K562 (cell line): ENCODE results near the gene ATP9B. TPM values are rescaled to one million over a fixed set of nuclear protein-coding genes. Genes with fewer than 3 reads are reported as not detected.

Experiments
- ATAC-seq: fragments of 200-7000 bp; cut with Tn5 transposase; 3 replicates; pipeline ENCODE4 v1.9.1; 2020; ENCODE audit warnings: moderate library complexity
- BruUV-seq: library from RNA; stranded (reverse); fragments of 400-500 nt; replicated peaks from 2 replicates; lab custom pipeline; 2021; lab: Mats Ljungman, UMichigan
- CTCF ChIA-PET: fragments of 300-600 bp; formaldehyde crosslinking; extraction: SDS; loops from one replicate; lab custom pipeline; 2021; ENCODE audit warnings: low intra/inter-chr PET ratio; lab: Yijun Ruan, JAX
- POLR2A ChIA-PET: fragments of 300-600, 350-650 bp; sonication (Branson Sonifier 250); formaldehyde crosslinking; extraction: SDS; loops from one replicate; lab custom pipeline; 2021; ENCODE audit warnings: antibody characterized with exemption, inconsistent platforms; lab: Yijun Ruan, JAX
- DNase-seq, 4 experiments: peaks; one replicate each; pipeline versions ENCODE4 v3.0.0 to v3.0.0-alpha.2; 2011 to 2018; ENCODE audit warnings: low spot score in 3 of 4, mixed read lengths in 3 of 4; ENCODE audit errors: extremely low read depth in 1 of 4
- FAIRE-seq: peaks from 2 replicates; lab custom pipeline; 2011; peaks lifted over from hg19 to GRCh38; lab: Jason Lieb, UNC
- H2AFZ ChIP-seq: 2 replicates; pipeline ENCODE4 v1.6.0; 2011; ENCODE audit warnings: low read depth, low read length, control low read depth, inconsistent platforms
- H3K27ac ChIP-seq: fragments of 200-600 bp; 3 replicates; pipeline ENCODE4 v1.8.0; 2011; ENCODE audit warnings: low read depth, mild to moderate bottlenecking, control low read depth, inconsistent platforms, low read length, moderate library complexity, mixed read lengths; ENCODE audit errors: extremely low read depth
- H3K27me3 ChIP-seq, 2 experiments: fragments of 300-600 bp in 1 of 2; 2 replicates in 1 of 2; 3 replicates in 1 of 2; pipeline versions ENCODE4 v1.6.0 to v1.8.0; 2011; ENCODE audit warnings: inconsistent platforms in 2 of 2, low read length in 2 of 2, mild to moderate bottlenecking in 1 of 2, mixed read lengths in 1 of 2, moderate library complexity in 1 of 2; ENCODE audit not compliant: control insufficient read depth in 2 of 2, insufficient read depth in 2 of 2
- H3K36me3 ChIP-seq: fragments of 300-600 bp; 3 replicates; pipeline ENCODE4 v1.8.0; 2011; ENCODE audit warnings: mild to moderate bottlenecking, low read length, inconsistent platforms; ENCODE audit not compliant: control insufficient read depth, insufficient read depth
- H3K4me1 ChIP-seq, 2 experiments: fragments of 200-600 bp in 1 of 2; replicated peaks in 1 of 2; 2 replicates in 1 of 2; 3 replicates in 1 of 2; pipeline versions ENCODE4 v1.5.1 to v1.8.0; 2011; ENCODE audit warnings: inconsistent platforms in 2 of 2, low read length in 2 of 2, mild to moderate bottlenecking in 1 of 2, mixed read lengths in 1 of 2, moderate library complexity in 1 of 2; ENCODE audit not compliant: control insufficient read depth in 2 of 2, insufficient read depth in 2 of 2
- H3K4me2 ChIP-seq: 2 replicates; pipeline ENCODE4 v1.6.1; 2011; ENCODE audit warnings: low read length, control low read depth, inconsistent platforms, mixed read lengths; ENCODE audit not compliant: insufficient read depth
- H3K4me3 ChIP-seq: fragments of 200-600 bp; sonication (generic), shearing (Covaris generic); 2 replicates; pipeline ENCODE4 v1.5.1; 2016; ENCODE audit warnings: control low read depth, inconsistent platforms
- H3K79me2 ChIP-seq: fragments of 200-600 bp; 3 replicates; pipeline ENCODE4 v1.8.0; 2011; ENCODE audit warnings: low read length, inconsistent platforms; ENCODE audit not compliant: control insufficient read depth, insufficient read depth
- H3K9ac ChIP-seq, 2 experiments: 2 replicates each; pipeline versions ENCODE4 v1.6.0 to v1.6.1; 2011; ENCODE audit warnings: low read depth in 2 of 2, low read length in 2 of 2, control low read depth in 1 of 2, inconsistent platforms in 1 of 2, mild to moderate bottlenecking in 1 of 2, mixed read lengths in 1 of 2; ENCODE audit not compliant: insufficient read depth in 1 of 2
- H3K9me1 ChIP-seq: one replicate; pipeline ENCODE4 v1.6.0; 2011; ENCODE audit warnings: inconsistent platforms, mild to moderate bottlenecking, low read length, moderate library complexity; ENCODE audit not compliant: control insufficient read depth, insufficient read depth
- H3K9me3 ChIP-seq: replicated peaks from 2 replicates; pipeline ENCODE4 v1.5.1; 2011; ENCODE audit warnings: low read depth, low read length, inconsistent platforms; ENCODE audit not compliant: control insufficient read depth, insufficient read depth
- H4K20me1 ChIP-seq: replicated peaks from 2 replicates; pipeline ENCODE4 v1.6.1; 2011; ENCODE audit warnings: low read length, inconsistent platforms, mixed read lengths; ENCODE audit not compliant: control insufficient read depth, insufficient read depth
- BACH1 ChIP-seq: fragments of 200-800 bp; sonication (Bioruptor generic); IDR thresholded peaks from 2 replicates; pipeline ENCODE4 v1.6.1; 2016; ENCODE audit warnings: missing genetic modification characterization, missing compliant biosample characterization
- CREBBP ChIP-seq: IDR thresholded peaks from one replicate; pipeline ENCODE4 v1.6.1; 2012; ENCODE audit warnings: low read depth, mild to moderate bottlenecking, control low read depth, inconsistent platforms, low read length
- JUN ChIP-seq, 2 experiments: sonication (generic) in 1 of 2; formaldehyde crosslinking in 1 of 2; IDR thresholded peaks; 2 replicates each; pipeline versions ENCODE4 v1.6.1 to v1.8.0; 2012 to 2022; ENCODE audit warnings: borderline replicate concordance in 2 of 2, mild to moderate bottlenecking in 2 of 2, improper control_type of control experiment in 1 of 2, low read depth in 1 of 2, low read length in 1 of 2, missing genetic modification reagents in 1 of 2
- MAZ ChIP-seq, 2 experiments: fragments of 450-650 bp in 1 of 2; sonication (generic) in 1 of 2; formaldehyde crosslinking; IDR thresholded peaks in 1 of 2; conservative IDR thresholded peaks in 1 of 2; 2 replicates each; pipeline versions ENCODE4 v1.4.0 to v1.5.0; 2020; ENCODE audit warnings: mild to moderate bottlenecking in 1 of 2, missing genetic modification reagents in 1 of 2
- PHB2 ChIP-seq: fragments of 450-650 bp; IDR thresholded peaks from 2 replicates; pipeline ENCODE4 v1.6.1; 2017; ENCODE audit warnings: low read depth
- SNIP1 ChIP-seq: fragments of 450-650 bp; IDR thresholded peaks from 2 replicates; pipeline ENCODE4 v1.7.1; 2017; ENCODE audit warnings: low read depth, mild to moderate bottlenecking
- ZKSCAN8 ChIP-seq: fragments of 200-800 bp; sonication (Bioruptor generic); IDR thresholded peaks from 2 replicates; pipeline ENCODE4 v1.6.1; 2016; ENCODE audit warnings: missing genetic modification characterization, missing compliant biosample characterization
- ZNF239 ChIP-seq: fragments of 250-450 bp; sonication (Bioruptor Pico); IDR thresholded peaks from 2 replicates; pipeline ENCODE4 v1.4.0; 2020; ENCODE audit warnings: mild to moderate bottlenecking
- ZNF589 ChIP-seq: fragments of 200-800 bp; sonication (Bioruptor generic); IDR thresholded peaks from 2 replicates; pipeline ENCODE4 v1.6.1; 2016; ENCODE audit warnings: low read depth, missing genetic modification characterization, missing compliant biosample characterization
- WGBS: fragments of 100-300 bp; shearing (Covaris generic); methylation state at CpG from one replicate; pipeline ENCODE4 v1.1.6; 2016; ENCODE audit warnings: low coverage, mixed read lengths; ENCODE audit not compliant: insufficient coverage; ENCODE audit errors: missing lambda C conversion rate; 5-methylcytosine and 5-hydroxymethylcytosine counted together
- in situ Hi-C: fragments of 300-500 bp; cut with MboI; formaldehyde crosslinking; loops from 4 replicates; pipeline ENCODE4 v1.15.0; 2018; ENCODE audit warnings: inconsistent platforms, mixed read lengths
- intact Hi-C: fragments of 100-400 bp; cut with micrococcal nuclease; formaldehyde crosslinking; loops from 2 replicates; pipeline ENCODE4 v1.14.2; 2022
- polyA plus RNA-seq, 8 experiments: library from polyadenylated mRNA; depleted of rRNA in 4 of 8; stranded (reverse) in 5 of 8; unstranded in 3 of 8; fragments of >200 nt; fragmentation: Nextera tagmentation in 2 of 8; fragmentation: Illumina TruSeq in 1 of 8; extraction: Ambion mirVana in 2 of 8; extraction: Trizol in 1 of 8; gene quantifications; 2 replicates each; pipeline versions ENCODE4 v1.2.1 to v1.2.3, GENCODE V29; 2011 to 2014; ENCODE audit warnings: inconsistent platforms in 1 of 8, missing spikeins in 1 of 8
- total RNA-seq, 7 experiments: library from RNA; depleted of rRNA in 6 of 7; stranded (reverse); fragments of >200 nt in 6 of 7; fragmentation: Illumina TruSeq in 2 of 7; extraction: Trizol in 2 of 7; gene quantifications; 2 replicates each; pipeline versions ENCODE4 v1.2.1 to v1.2.3, GENCODE V29; 2011 to 2021; ENCODE audit warnings: low replicate concordance in 1 of 7
- TF ChIP-seq, protein P1 (sequence below): fragments of 450-650 bp; IDR thresholded peaks from 2 replicates; pipeline ENCODE4 v1.6.1; 2016; ENCODE audit warnings: mild to moderate bottlenecking, moderate library complexity
- TF ChIP-seq, protein P2 (sequence below): fragments of 250-450 bp; sonication (Bioruptor Pico); IDR thresholded peaks from 2 replicates; pipeline ENCODE4 v1.4.0; 2020

ATP9B gene
- total and polyA plus RNA-seq, 9 of the 15 experiments (the other 6 are each of a cell fraction or from before 2014, with no cell fraction given): 0.66 to 13.2 (median 7.9) TPM

DNA sequence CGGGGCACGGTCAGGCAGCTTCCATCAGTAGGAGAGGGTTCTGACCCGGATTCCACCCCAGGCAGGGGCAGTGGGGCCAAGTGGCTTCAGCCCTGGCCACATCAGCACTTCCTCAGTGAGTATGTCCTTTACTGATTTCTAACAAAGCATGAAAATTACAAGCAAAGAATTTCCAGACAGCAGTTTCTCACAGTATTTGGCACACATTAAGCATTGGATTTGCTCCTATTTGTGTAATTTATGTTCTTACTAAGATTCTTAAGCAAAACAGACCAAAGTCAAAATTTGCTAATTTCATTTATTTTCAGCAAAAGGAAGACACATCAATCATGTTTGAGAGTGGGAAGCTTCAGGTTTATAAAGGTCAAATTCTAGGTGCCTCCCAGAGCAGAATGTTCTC, 253.2 kb downstream of the ATP9B start:
- DNase-seq: no peak
- Histone ChIP-seq H3K9me3 (no peaks in the 10 kb centered on the region), H3K27me3 (no peaks in the 10 kb centered on the region), H3K4me1 (no peaks in the 10 kb centered on the region), H2AFZ (no peak overlapping the region), H3K4me2 (no peak overlapping the region), H3K9ac (no peak overlapping the region), H3K9me1 (no peaks in the 10 kb centered on the region), H3K4me3 (no peak overlapping the region), H3K36me3 (no peaks in the 10 kb centered on the region), H4K20me1 (no peaks in the 10 kb centered on the region), H3K27ac (no peak overlapping the region), H3K79me2 (no peaks in the 10 kb centered on the region)
- BruUV-seq: no TSS peak
- WGBS: 42% methylated on average over 2 of the region's 3 CpGs
- in situ Hi-C loops: no loop called here
- POLR2A ChIA-PET: no interaction called here
- ATAC-seq: no peak
- FAIRE-seq: no peak
- CTCF ChIA-PET: no interaction called here
- intact Hi-C loops: no loop called here
- TF ChIP-seq JUN (IDR thresholded peaks at IDR 0.05; ENCODE audit: borderline replicate concordance, low read depth, low read length) (no peak), JUN (CRISPR knock-in tag; IDR thresholded peaks at IDR 0.05; ENCODE audit: borderline replicate concordance) (no peak), ZNF239 (CRISPR knock-in tag) (no peak), ZKSCAN8 (no peak), MAZ (CRISPR knock-in tag; conservative IDR thresholded peaks at IDR 0.05 in 1 of 2, IDR thresholded peaks at IDR 0.05 in 1 of 2) (no peak), ZNF589 (CRISPR knock-in tag) (no peak), SNIP1 (no peak), BACH1 (tag) (no peak), PHB2 (no peak), CREBBP (no peak)
- TF ChIP-seq, protein P1, sequence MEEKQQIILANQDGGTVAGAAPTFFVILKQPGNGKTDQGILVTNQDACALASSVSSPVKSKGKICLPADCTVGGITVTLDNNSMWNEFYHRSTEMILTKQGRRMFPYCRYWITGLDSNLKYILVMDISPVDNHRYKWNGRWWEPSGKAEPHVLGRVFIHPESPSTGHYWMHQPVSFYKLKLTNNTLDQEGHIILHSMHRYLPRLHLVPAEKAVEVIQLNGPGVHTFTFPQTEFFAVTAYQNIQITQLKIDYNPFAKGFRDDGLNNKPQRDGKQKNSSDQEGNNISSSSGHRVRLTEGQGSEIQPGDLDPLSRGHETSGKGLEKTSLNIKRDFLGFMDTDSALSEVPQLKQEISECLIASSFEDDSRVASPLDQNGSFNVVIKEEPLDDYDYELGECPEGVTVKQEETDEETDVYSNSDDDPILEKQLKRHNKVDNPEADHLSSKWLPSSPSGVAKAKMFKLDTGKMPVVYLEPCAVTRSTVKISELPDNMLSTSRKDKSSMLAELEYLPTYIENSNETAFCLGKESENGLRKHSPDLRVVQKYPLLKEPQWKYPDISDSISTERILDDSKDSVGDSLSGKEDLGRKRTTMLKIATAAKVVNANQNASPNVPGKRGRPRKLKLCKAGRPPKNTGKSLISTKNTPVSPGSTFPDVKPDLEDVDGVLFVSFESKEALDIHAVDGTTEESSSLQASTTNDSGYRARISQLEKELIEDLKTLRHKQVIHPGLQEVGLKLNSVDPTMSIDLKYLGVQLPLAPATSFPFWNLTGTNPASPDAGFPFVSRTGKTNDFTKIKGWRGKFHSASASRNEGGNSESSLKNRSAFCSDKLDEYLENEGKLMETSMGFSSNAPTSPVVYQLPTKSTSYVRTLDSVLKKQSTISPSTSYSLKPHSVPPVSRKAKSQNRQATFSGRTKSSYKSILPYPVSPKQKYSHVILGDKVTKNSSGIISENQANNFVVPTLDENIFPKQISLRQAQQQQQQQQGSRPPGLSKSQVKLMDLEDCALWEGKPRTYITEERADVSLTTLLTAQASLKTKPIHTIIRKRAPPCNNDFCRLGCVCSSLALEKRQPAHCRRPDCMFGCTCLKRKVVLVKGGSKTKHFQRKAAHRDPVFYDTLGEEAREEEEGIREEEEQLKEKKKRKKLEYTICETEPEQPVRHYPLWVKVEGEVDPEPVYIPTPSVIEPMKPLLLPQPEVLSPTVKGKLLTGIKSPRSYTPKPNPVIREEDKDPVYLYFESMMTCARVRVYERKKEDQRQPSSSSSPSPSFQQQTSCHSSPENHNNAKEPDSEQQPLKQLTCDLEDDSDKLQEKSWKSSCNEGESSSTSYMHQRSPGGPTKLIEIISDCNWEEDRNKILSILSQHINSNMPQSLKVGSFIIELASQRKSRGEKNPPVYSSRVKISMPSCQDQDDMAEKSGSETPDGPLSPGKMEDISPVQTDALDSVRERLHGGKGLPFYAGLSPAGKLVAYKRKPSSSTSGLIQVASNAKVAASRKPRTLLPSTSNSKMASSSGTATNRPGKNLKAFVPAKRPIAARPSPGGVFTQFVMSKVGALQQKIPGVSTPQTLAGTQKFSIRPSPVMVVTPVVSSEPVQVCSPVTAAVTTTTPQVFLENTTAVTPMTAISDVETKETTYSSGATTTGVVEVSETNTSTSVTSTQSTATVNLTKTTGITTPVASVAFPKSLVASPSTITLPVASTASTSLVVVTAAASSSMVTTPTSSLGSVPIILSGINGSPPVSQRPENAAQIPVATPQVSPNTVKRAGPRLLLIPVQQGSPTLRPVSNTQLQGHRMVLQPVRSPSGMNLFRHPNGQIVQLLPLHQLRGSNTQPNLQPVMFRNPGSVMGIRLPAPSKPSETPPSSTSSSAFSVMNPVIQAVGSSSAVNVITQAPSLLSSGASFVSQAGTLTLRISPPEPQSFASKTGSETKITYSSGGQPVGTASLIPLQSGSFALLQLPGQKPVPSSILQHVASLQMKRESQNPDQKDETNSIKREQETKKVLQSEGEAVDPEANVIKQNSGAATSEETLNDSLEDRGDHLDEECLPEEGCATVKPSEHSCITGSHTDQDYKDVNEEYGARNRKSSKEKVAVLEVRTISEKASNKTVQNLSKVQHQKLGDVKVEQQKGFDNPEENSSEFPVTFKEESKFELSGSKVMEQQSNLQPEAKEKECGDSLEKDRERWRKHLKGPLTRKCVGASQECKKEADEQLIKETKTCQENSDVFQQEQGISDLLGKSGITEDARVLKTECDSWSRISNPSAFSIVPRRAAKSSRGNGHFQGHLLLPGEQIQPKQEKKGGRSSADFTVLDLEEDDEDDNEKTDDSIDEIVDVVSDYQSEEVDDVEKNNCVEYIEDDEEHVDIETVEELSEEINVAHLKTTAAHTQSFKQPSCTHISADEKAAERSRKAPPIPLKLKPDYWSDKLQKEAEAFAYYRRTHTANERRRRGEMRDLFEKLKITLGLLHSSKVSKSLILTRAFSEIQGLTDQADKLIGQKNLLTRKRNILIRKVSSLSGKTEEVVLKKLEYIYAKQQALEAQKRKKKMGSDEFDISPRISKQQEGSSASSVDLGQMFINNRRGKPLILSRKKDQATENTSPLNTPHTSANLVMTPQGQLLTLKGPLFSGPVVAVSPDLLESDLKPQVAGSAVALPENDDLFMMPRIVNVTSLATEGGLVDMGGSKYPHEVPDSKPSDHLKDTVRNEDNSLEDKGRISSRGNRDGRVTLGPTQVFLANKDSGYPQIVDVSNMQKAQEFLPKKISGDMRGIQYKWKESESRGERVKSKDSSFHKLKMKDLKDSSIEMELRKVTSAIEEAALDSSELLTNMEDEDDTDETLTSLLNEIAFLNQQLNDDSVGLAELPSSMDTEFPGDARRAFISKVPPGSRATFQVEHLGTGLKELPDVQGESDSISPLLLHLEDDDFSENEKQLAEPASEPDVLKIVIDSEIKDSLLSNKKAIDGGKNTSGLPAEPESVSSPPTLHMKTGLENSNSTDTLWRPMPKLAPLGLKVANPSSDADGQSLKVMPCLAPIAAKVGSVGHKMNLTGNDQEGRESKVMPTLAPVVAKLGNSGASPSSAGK: no peak
- TF ChIP-seq, protein P2, sequence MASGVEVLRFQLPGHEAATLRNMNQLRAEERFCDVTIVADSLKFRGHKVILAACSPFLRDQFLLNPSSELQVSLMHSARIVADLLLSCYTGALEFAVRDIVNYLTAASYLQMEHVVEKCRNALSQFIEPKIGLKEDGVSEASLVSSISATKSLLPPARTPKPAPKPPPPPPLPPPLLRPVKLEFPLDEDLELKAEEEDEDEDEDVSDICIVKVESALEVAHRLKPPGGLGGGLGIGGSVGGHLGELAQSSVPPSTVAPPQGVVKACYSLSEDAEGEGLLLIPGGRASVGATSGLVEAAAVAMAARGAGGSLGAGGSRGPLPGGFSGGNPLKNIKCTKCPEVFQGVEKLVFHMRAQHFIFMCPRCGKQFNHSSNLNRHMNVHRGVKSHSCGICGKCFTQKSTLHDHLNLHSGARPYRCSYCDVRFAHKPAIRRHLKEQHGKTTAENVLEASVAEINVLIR (CRISPR knock-in tag): no peak
